ENCODE results near the gene CFAP97D1. TPM values are rescaled to one million over a fixed set of nuclear protein-coding genes. Genes with fewer than 3 reads are reported as not detected.
"Not testable (repeated sequence)": the region's sequence is repeated elsewhere in the genome, so short reads cannot be mapped to it uniquely, and the experiment has no call there.

CFAP97D1 gene
- total RNA-seq, 4 donors from 2014 or later, result not detected

DNA sequence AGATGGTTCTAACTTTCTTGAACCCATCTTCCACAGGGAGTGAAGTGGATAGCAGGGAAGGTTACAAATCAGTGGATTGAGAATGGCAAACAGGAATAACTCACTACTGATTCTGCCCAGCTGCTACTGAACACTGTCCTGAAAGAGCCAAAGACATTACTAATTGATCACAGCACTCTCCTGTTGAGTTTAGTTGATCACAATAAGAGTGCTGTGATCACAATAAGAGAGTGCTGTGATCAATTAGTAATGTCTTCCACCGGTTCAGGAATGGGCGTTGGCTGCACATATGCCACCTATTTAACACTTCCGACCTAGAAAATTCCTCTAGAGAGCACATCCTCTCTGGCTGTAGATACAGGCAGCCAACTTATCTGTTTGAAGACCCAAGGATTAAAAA is 11.4 kb downstream of the CFAP97D1 start:
- no peaks in the 10 kb centered on the region for H3K27me3 ChIP-seq
- H3K27ac ChIP-seq, result no peak overlapping the region
- no peaks in the 10 kb centered on the region for H3K36me3 ChIP-seq
- intact Hi-C loops (cut with DNase I; ENCODE audit: low total_unique reads), result no loop called here
- peaks cover 0 to 8% (median 0%) of the 10 kb centered on the region in 4 donors for H3K4me1 ChIP-seq
- in situ Hi-C loops (cut with MboI; ENCODE audit: low pct_ligation_motif_present in 1 of 4, low pct_unique_long_range_greater_than_20kb in 1 of 4, low sequenced_read_pairs in 3 of 4), result no loop called here
- TF ChIP-seq, protein P1, sequence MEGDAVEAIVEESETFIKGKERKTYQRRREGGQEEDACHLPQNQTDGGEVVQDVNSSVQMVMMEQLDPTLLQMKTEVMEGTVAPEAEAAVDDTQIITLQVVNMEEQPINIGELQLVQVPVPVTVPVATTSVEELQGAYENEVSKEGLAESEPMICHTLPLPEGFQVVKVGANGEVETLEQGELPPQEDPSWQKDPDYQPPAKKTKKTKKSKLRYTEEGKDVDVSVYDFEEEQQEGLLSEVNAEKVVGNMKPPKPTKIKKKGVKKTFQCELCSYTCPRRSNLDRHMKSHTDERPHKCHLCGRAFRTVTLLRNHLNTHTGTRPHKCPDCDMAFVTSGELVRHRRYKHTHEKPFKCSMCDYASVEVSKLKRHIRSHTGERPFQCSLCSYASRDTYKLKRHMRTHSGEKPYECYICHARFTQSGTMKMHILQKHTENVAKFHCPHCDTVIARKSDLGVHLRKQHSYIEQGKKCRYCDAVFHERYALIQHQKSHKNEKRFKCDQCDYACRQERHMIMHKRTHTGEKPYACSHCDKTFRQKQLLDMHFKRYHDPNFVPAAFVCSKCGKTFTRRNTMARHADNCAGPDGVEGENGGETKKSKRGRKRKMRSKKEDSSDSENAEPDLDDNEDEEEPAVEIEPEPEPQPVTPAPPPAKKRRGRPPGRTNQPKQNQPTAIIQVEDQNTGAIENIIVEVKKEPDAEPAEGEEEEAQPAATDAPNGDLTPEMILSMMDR (IDR thresholded peaks at IDR 0.05), result no peak
- TF ChIP-seq EP300 (IDR thresholded peaks at IDR 0.05; ENCODE audit: low read depth) (no peak), POLR2A (IDR thresholded peaks at IDR 0.05) (no peak), POLR2AphosphoS5 (IDR thresholded peaks at IDR 0.05) (no peak)
- no peak overlapping the region for H3K4me3 ChIP-seq
- DNase-seq, result no peak
- WGBS, 2 donors (ENCODE audit: low coverage in 1 of 2), result 15 to 20% methylated on average over 1 to 3 of the region's 3 CpGs
- H3K9me3 ChIP-seq, result no peaks in the 10 kb centered on the region

DNA sequence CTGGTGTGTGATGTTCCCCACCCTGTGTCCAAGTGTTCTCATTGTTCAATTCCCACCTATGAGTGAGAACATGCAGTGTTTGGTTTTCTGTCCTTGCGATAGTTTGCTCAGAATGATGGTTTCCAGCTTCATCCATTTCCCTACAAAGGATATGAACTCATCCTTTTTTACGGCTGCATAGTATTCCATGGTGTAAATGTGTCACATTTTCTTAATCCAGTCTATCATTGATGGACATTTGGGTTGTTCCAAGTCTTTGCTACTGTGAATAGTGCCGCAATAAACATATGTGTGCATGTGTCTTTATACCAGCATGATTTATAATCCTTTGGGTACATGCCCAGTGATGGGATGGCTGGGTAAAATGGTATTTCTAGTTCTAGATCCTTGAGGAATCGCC is 12.4 kb downstream of the CFAP97D1 start:
- H3K27ac ChIP-seq; H3K36me3 ChIP-seq; H3K9me3 ChIP-seq; DNase-seq; H3K4me3 ChIP-seq; H3K4me1 ChIP-seq; H3K27me3 ChIP-seq; in situ Hi-C loops (cut with MboI; ENCODE audit: low pct_ligation_motif_present in 1 of 4, low pct_unique_long_range_greater_than_20kb in 1 of 4, low sequenced_read_pairs in 3 of 4); intact Hi-C loops (cut with DNase I; ENCODE audit: low total_unique reads): not testable (repeated sequence)
- 57 to 91% methylated on average over 1 to 4 of the region's 4 CpGs for whole genome bisulfite sequencing, 2 donors (ENCODE audit: low coverage in 1 of 2)

DNA sequence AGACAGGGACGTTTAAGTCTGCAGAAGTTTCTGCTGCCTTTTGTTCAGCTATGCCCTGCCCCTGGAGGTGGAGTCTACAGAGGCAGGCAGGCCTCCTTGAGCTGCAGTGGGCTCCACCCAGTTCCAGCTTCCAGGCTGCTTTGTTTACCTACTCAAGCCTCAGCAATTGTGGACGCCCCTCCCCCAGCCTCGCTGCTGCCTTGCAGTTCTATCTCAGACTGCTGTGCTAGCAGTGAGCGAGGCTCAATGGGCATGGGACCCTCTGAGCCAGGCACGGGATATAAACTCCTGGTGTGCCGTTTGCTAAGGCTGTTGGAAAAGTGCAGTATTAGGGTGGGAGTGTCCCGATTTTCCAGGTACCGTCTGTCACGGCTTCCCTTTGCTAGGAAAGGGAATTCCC is 17.8 kb downstream of the CFAP97D1 start:
- H3K36me3 ChIP-seq; H3K9me3 ChIP-seq; H3K4me3 ChIP-seq; H3K27me3 ChIP-seq; H3K27ac ChIP-seq; intact Hi-C loops (cut with DNase I; ENCODE audit: low total_unique reads); H3K4me1 ChIP-seq; in situ Hi-C loops (cut with MboI; ENCODE audit: low pct_ligation_motif_present in 1 of 4, low pct_unique_long_range_greater_than_20kb in 1 of 4, low sequenced_read_pairs in 3 of 4): not testable (repeated sequence)
- DNase-seq, result peak; percentile 43
- 76 to 90% methylated on average over 2 to 8 of the region's 9 CpGs for WGBS, 2 donors (ENCODE audit: low coverage in 1 of 2)

DNA sequence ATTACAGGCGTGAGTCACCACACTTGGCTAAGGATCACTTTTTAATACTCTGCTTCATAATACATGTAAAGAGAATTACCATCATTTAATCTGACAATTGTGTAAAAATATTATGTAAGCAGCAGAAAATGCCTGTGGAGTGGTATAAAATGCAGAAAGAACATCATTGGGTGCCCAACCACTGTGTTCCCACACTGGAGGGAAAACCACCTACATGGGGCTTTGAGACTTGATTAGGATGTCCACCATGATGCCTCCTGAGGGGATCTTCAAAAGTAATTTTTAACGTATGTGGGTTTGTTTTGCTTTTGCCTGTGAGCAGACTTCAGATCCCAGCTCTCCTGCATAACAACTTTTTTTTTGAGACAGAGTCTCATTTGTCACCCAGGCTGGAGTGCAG is 18.8 kb downstream of the CFAP97D1 start:
- intact Hi-C loops (cut with DNase I; ENCODE audit: low total_unique reads), result no loop called here
- H3K4me1 ChIP-seq, result no peaks in the 10 kb centered on the region
- DNase-seq, result no peak
- H3K4me3 ChIP-seq, result no peak overlapping the region
- TF ChIP-seq, protein P1 (IDR thresholded peaks at IDR 0.05), result no peak
- TF ChIP-seq POLR2A (IDR thresholded peaks at IDR 0.05), result no peak
- no peak for TF ChIP-seq EP300 (IDR thresholded peaks at IDR 0.05; ENCODE audit: low read depth)
- no peak for TF ChIP-seq POLR2AphosphoS5 (IDR thresholded peaks at IDR 0.05)
- H3K27me3 ChIP-seq, result peaks cover 9% of the 10 kb centered on the region
- 57 to 88% methylated on average over 1 to 2 of the region's 2 CpGs for WGBS, 2 donors (ENCODE audit: low coverage in 1 of 2)
- no peaks in the 10 kb centered on the region for H3K36me3 ChIP-seq
- in situ Hi-C loops (cut with MboI; ENCODE audit: low pct_ligation_motif_present in 1 of 4, low pct_unique_long_range_greater_than_20kb in 1 of 4, low sequenced_read_pairs in 3 of 4), result no loop called here
- H3K9me3 ChIP-seq, result no peaks in the 10 kb centered on the region
- H3K27ac ChIP-seq, result no peak overlapping the region

DNA sequence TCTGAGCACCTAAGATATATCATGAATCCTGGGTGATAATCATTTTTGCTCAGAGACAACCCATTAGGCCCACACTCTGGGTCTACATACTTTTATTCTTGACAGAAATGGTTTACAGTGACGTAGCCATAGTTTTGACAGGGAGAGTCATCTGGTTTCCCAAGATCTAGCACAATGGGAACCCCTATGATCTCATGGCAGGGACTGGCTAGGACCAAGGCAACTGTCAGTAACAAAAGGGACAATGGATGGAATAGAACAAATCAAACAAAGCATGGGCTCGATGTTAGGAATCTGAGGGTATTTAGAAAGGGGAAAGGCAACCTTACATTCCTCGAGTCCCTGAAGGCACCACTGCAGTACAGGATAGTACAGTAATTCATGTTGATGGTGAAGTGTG is 20.5 kb downstream of the CFAP97D1 start:
- in situ Hi-C loops (cut with MboI; ENCODE audit: low pct_ligation_motif_present in 1 of 4, low pct_unique_long_range_greater_than_20kb in 1 of 4, low sequenced_read_pairs in 3 of 4), result no loop called here
- H3K27ac ChIP-seq, result no peak overlapping the region
- H3K4me1 ChIP-seq, result no peaks in the 10 kb centered on the region
- H3K36me3 ChIP-seq, result no peaks in the 10 kb centered on the region
- H3K27me3 ChIP-seq, result peaks cover 9% of the 10 kb centered on the region
- intact Hi-C loops (cut with DNase I; ENCODE audit: low total_unique reads), result no loop called here
- H3K9me3 ChIP-seq, result no peaks in the 10 kb centered on the region
- WGBS, 2 donors (ENCODE audit: low coverage in 1 of 2), result 76 to 88% methylated on average over 3 of the region's 3 CpGs
- TF ChIP-seq POLR2AphosphoS5 (IDR thresholded peaks at IDR 0.05), result no peak
- no peak for TF ChIP-seq POLR2A (IDR thresholded peaks at IDR 0.05)
- TF ChIP-seq EP300 (IDR thresholded peaks at IDR 0.05; ENCODE audit: low read depth), result no peak
- TF ChIP-seq, protein P1 (IDR thresholded peaks at IDR 0.05), result no peak
- H3K4me3 ChIP-seq, result no peak overlapping the region
- no peak for DNase-seq

All from transverse colon (tissue), 4 donors.